Gastrocnemius medialis (tissue), 4 donors: ENCODE results near the gene FAM236C.
"Not testable (repeated sequence)": the region's sequence is repeated elsewhere in the genome, so short reads cannot be mapped to it uniquely, and the experiment has no call there.

Experiments used
- CTCF ChIP-seq, 5 experiments: fragments of 450-650 bp in 3 of 5; fragments of 200-600 bp in 2 of 5; sonication (generic) in 2 of 5; IDR thresholded peaks in 4 of 5; conservative IDR thresholded peaks in 1 of 5; 1 replicate in 4 of 5; 2 replicates in 1 of 5; pipeline ENCODE4 v1.5.1; 2016 to 2019; ENCODE audit warnings: antibody characterized with exemption in 5 of 5, mild to moderate bottlenecking in 3 of 5, moderate library complexity in 3 of 5
- POLR2A ChIP-seq, 2 donors: fragments of 450-650 bp; IDR thresholded peaks; one replicate each; pipeline ENCODE4 v1.6.1; 2017; ENCODE audit warnings: antibody characterized with exemption in 2 of 2, mild to moderate bottlenecking in 2 of 2, moderate library complexity in 2 of 2

GRCh38 chrX:72912315-72912714 is at the start of gene FAM236C:
- not testable (repeated sequence) for TF ChIP-seq CTCF (IDR thresholded peaks at IDR 0.05 in 4 of 5, conservative IDR thresholded peaks at IDR 0.05 in 1 of 5); POLR2A (IDR thresholded peaks at IDR 0.05)
